Measurements from ENCODE around the gene MEIS3.
A peak's percentile ranks its signal among the peaks of the same experiment; 100 is the strongest.

MEIS3 gene

DNA sequence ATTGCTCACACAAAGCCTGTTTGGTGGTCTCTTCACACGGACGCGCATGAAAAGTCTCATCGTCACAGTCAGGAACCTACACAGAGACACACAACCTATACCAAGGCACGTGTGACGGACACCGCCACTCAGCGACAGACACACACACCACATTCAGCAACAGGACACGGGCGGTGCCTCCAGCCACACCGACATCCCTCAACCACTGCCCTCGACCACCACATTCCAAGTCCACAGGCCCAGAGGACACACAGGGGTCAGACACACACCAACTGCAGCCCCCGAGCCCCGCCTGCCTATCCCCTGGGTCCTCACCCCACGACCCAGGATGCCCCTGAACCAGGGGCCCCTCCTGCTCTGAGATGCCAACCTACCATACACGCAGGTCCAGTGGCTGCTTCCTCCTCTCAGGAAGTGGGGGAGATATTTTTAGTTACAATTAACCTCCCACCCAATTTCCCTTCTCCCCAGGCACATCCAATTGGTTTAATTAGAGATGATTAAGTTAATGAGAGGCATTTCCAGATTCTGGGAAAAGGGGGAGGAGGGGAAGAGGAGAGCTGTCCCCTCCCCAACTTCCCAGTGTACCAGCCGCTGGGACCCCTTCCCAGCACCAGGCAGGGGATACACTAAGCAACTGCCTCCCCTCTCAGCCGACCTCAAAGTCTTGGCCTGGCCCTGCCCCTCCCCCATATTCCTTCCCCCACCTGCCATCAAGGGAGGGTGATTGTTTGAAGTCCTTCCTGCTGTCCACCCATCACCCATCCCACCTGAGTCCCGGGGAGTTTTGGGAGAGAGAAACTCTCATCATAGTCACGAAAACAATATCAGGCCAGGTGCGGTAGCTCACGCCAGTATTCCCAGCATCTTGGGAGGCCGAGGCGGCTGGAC lies 20.4 kb downstream of the MEIS3 start:
- H2BK12ac ChIP-seq (ENCODE audit: low read length) = no peak overlapping the region
- H3K4me3 ChIP-seq (ENCODE audit: low read length in 2 of 2) = no peak overlapping the region
- H3K23ac ChIP-seq (ENCODE audit: low read depth, low read length, poor library complexity) = no peak overlapping the region
- peak overlapping the region; percentile 74 for H2BK120ac ChIP-seq (ENCODE audit: low read depth, low read length)
- H3K27ac ChIP-seq (replicated peaks; ENCODE audit: low read length) = no peak overlapping the region
- peak overlapping the region; percentile 79 for H3K14ac ChIP-seq (ENCODE audit: low read length)
- DNase-seq (ENCODE audit: low spot score) = no peak
- H3K36me3 ChIP-seq (replicated peaks in 1 of 2; ENCODE audit: control insufficient read depth in 2 of 2, insufficient read depth in 2 of 2, low read length in 2 of 2) = peaks cover 0 to 3% of the 10 kb centered on the region in 2 donors
- H2AFZ ChIP-seq (ENCODE audit: low read length) = no peak overlapping the region
- peak overlapping the region; percentile 72 for H3K18ac ChIP-seq (ENCODE audit: low read length)
- H2BK5ac ChIP-seq (ENCODE audit: low read length) = no peak overlapping the region
- H3K9ac ChIP-seq (ENCODE audit: low read depth, low read length, poor library complexity) = peak overlapping the region; percentile 55
- WGBS, 2 donors (ENCODE audit: extremely low coverage in 2 of 2, insufficient read length in 2 of 2, insufficient replicate concordance in 1 of 2) = no CpG with 5 or more reads among the region's 24 CpGs
- no peak overlapping the region for H4K91ac ChIP-seq (ENCODE audit: low read depth, low read length, poor library complexity)
- no peak overlapping the region for H3K4me2 ChIP-seq (ENCODE audit: insufficient read depth, low read length, poor library complexity, severe bottlenecking)
- H3K4ac ChIP-seq (ENCODE audit: low read length) = no peak overlapping the region
- peaks cover 0 to 2% of the 10 kb centered on the region in 2 donors for H3K4me1 ChIP-seq (ENCODE audit: control insufficient read depth in 2 of 2, insufficient read depth in 1 of 2, low read depth in 1 of 2, low read length in 2 of 2)
- peak overlapping the region; percentile 8 for H2AK5ac ChIP-seq (ENCODE audit: low read depth, low read length)
- no peaks in the 10 kb centered on the region for H3K79me1 ChIP-seq (ENCODE audit: low read depth, low read length)
- peak overlapping the region; percentile 20 for H2BK15ac ChIP-seq (ENCODE audit: low read length)
- no peaks in the 10 kb centered on the region for H3K27me3 ChIP-seq (ENCODE audit: control insufficient read depth in 3 of 3, insufficient read depth in 3 of 3, low read depth in 1 of 3, low read length in 3 of 3)
- no peak overlapping the region for H4K8ac ChIP-seq (ENCODE audit: low read depth, low read length)
- H3K9me3 ChIP-seq (replicated peaks in 1 of 2; ENCODE audit: control insufficient read depth in 2 of 2, insufficient read depth in 1 of 2, low read depth in 1 of 2, low read length in 2 of 2) = no peaks in the 10 kb centered on the region

GRCh38 chr19:47391510-47392223 lies 27.7 kb downstream of the MEIS3 start:
- H2AK5ac ChIP-seq (ENCODE audit: low read depth, low read length) = no peak overlapping the region
- no CpG with 5 or more reads among the region's 15 CpGs for WGBS, 2 donors (ENCODE audit: extremely low coverage in 2 of 2, insufficient read length in 2 of 2, insufficient replicate concordance in 1 of 2)
- no peak overlapping the region for H3K4me3 ChIP-seq (ENCODE audit: low read length in 2 of 2)

DNA sequence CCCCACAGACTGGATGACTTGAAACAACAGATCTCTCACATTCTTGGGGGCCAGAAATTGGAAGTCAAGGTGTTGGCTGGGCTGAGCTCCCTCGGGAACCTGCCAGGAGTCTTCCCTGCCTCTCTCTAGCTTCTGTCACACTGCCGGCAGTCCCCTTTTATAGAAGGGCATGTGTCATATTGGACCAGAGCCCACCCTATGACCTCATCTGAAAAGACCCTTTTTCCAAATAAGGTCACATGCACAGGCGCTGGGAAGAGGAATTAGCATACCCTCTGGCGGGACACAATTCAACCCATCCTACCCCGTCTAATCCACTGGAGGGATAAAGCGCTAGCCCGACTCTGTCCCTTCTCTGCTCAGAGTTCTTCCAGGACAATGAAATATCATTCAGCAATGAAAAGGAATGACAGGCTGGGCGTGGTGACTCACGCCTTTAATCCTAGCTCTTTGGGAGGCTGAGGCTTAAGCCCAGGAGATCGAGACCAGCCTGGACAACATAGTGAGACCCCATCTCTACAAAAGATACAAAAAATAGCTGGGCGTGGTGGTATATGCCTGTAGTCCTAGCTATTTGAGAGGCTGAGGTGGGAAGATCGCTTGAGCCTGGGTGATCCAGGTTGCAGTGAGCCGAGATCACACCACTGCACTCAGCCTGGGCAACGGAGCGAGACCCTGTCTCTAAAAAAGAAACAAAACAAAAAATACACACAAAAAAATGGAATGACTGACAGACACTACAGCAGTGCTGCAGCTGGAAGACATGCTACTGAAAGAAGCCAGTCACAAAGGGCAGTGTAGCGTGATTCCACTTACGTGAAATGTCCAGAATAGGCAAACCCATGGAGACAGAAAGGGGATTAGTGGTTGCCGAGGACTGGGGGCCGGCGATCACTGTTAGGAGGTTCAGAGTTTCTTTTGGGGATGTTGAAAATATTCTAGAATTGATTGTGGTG lies 28.5 kb downstream of the MEIS3 start:
- no peak overlapping the region for H4K8ac ChIP-seq (ENCODE audit: low read depth, low read length)
- H3K36me3 ChIP-seq (replicated peaks in 1 of 2; ENCODE audit: control insufficient read depth in 2 of 2, insufficient read depth in 2 of 2, low read length in 2 of 2) = no peaks in the 10 kb centered on the region
- H2AK5ac ChIP-seq (ENCODE audit: low read depth, low read length) = no peak overlapping the region
- no peak overlapping the region for H3K9ac ChIP-seq (ENCODE audit: low read depth, low read length, poor library complexity)
- peaks cover 4% of the 10 kb centered on the region in 2 donors for H3K4me1 ChIP-seq (ENCODE audit: control insufficient read depth in 2 of 2, insufficient read depth in 1 of 2, low read depth in 1 of 2, low read length in 2 of 2)
- no peak overlapping the region for H2BK15ac ChIP-seq (ENCODE audit: low read length)
- no peak overlapping the region for H2BK120ac ChIP-seq (ENCODE audit: low read depth, low read length)
- no peaks in the 10 kb centered on the region for H3K9me3 ChIP-seq (replicated peaks in 1 of 2; ENCODE audit: control insufficient read depth in 2 of 2, insufficient read depth in 1 of 2, low read depth in 1 of 2, low read length in 2 of 2)
- H3K14ac ChIP-seq (ENCODE audit: low read length) = no peak overlapping the region
- no peak overlapping the region for H3K23ac ChIP-seq (ENCODE audit: low read depth, low read length, poor library complexity)
- H2AFZ ChIP-seq (ENCODE audit: low read length) = no peak overlapping the region
- no peaks in the 10 kb centered on the region for H3K79me1 ChIP-seq (ENCODE audit: low read depth, low read length)
- H2BK5ac ChIP-seq (ENCODE audit: low read length) = no peak overlapping the region
- H3K27me3 ChIP-seq (ENCODE audit: control insufficient read depth in 3 of 3, insufficient read depth in 3 of 3, low read depth in 1 of 3, low read length in 3 of 3) = no peaks in the 10 kb centered on the region
- WGBS, 2 donors (ENCODE audit: extremely low coverage in 2 of 2, insufficient read length in 2 of 2, insufficient replicate concordance in 1 of 2) = no CpG with 5 or more reads among the region's 20 CpGs
- H3K4me2 ChIP-seq (ENCODE audit: insufficient read depth, low read length, poor library complexity, severe bottlenecking) = no peak overlapping the region
- H3K4me3 ChIP-seq (ENCODE audit: low read length in 2 of 2) = no peak overlapping the region
- H3K18ac ChIP-seq (ENCODE audit: low read length) = no peak overlapping the region
- no peak overlapping the region for H4K91ac ChIP-seq (ENCODE audit: low read depth, low read length, poor library complexity)
- no peak overlapping the region for H3K4ac ChIP-seq (ENCODE audit: low read length)
- no peak overlapping the region for H2BK12ac ChIP-seq (ENCODE audit: low read length)
- H3K27ac ChIP-seq (replicated peaks; ENCODE audit: low read length) = peak overlapping the region; percentile 2
- DNase-seq (ENCODE audit: low spot score) = no peak

More at GRCh38 chr19:47391510-47392223, 27.7 kb downstream of the MEIS3 start:
- H4K91ac ChIP-seq (ENCODE audit: low read depth, low read length, poor library complexity) = no peak overlapping the region
- H3K36me3 ChIP-seq (replicated peaks in 1 of 2; ENCODE audit: control insufficient read depth in 2 of 2, insufficient read depth in 2 of 2, low read length in 2 of 2) = no peaks in the 10 kb centered on the region
- H4K8ac ChIP-seq (ENCODE audit: low read depth, low read length) = no peak overlapping the region
- H2AFZ ChIP-seq (ENCODE audit: low read length) = peak overlapping the region; percentile 85
- H2BK5ac ChIP-seq (ENCODE audit: low read length) = no peak overlapping the region
- peaks cover 4% of the 10 kb centered on the region in 2 donors for H3K4me1 ChIP-seq (ENCODE audit: control insufficient read depth in 2 of 2, insufficient read depth in 1 of 2, low read depth in 1 of 2, low read length in 2 of 2)
- H3K4ac ChIP-seq (ENCODE audit: low read length) = no peak overlapping the region
- H3K9me3 ChIP-seq (replicated peaks in 1 of 2; ENCODE audit: control insufficient read depth in 2 of 2, insufficient read depth in 1 of 2, low read depth in 1 of 2, low read length in 2 of 2) = no peaks in the 10 kb centered on the region
- no peaks in the 10 kb centered on the region for H3K79me1 ChIP-seq (ENCODE audit: low read depth, low read length)
- peak overlapping the region; percentile 92 for H3K18ac ChIP-seq (ENCODE audit: low read length)
- H3K14ac ChIP-seq (ENCODE audit: low read length) = no peak overlapping the region
- no peaks in the 10 kb centered on the region for H3K27me3 ChIP-seq (ENCODE audit: control insufficient read depth in 3 of 3, insufficient read depth in 3 of 3, low read depth in 1 of 3, low read length in 3 of 3)
- peak; percentile 52 for DNase-seq (ENCODE audit: low spot score)
- peak overlapping the region; percentile 2 for H3K27ac ChIP-seq (replicated peaks; ENCODE audit: low read length)
- H3K4me2 ChIP-seq (ENCODE audit: insufficient read depth, low read length, poor library complexity, severe bottlenecking) = no peak overlapping the region
- peak overlapping the region; percentile 59 for H2BK15ac ChIP-seq (ENCODE audit: low read length)
- no peak overlapping the region for H2BK120ac ChIP-seq (ENCODE audit: low read depth, low read length)
- H2BK12ac ChIP-seq (ENCODE audit: low read length) = no peak overlapping the region
- no peak overlapping the region for H3K9ac ChIP-seq (ENCODE audit: low read depth, low read length, poor library complexity)
- no peak overlapping the region for H3K23ac ChIP-seq (ENCODE audit: low read depth, low read length, poor library complexity)
